SK-N-DZ (cell line): Measurements from ENCODE around the gene M1AP.
"Not testable (repeated sequence)": the region's sequence is repeated elsewhere in the genome, so short reads cannot be mapped to it uniquely, and the experiment has no call there.

Experiments
- DNase-seq: peaks from one replicate; pipeline ENCODE4 v3.0.0-alpha.2; 2015; ENCODE audit warnings: low spot score

M1AP gene

GRCh38 chr2:74653589-74653984 is 5.5 kb upstream of the M1AP start:
- DNase-seq: no peak

GRCh38 chr2:74646834-74647482 is 1.2 kb downstream of the M1AP start:
- no peak for DNase-seq

GRCh38 chr2:74646201-74646600 is 1.9 kb downstream of the M1AP start:
- no peak for DNase-seq

GRCh38 chr2:74645344-74645743 is 2.8 kb downstream of the M1AP start:
- DNase-seq: no peak

GRCh38 chr2:74639550-74639949 is 8.6 kb downstream of the M1AP start:
- no peak for DNase-seq

GRCh38 chr2:74632939-74633312 is 15.2 kb downstream of the M1AP start:
- no peak for DNase-seq

- DNase-seq: no peak
These were observed 15.8 kb downstream of the M1AP start for GRCh38 chr2:74632209-74632938.

GRCh38 chr2:74630454-74630853 is 17.7 kb downstream of the M1AP start:
- DNase-seq: not testable (repeated sequence)

GRCh38 chr2:74628538-74629105 is 19.5 kb downstream of the M1AP start:
- DNase-seq: no peak

- DNase-seq: no peak
These were observed 22.3 kb downstream of the M1AP start for GRCh38 chr2:74625658-74626425.

- DNase-seq: no peak
These were observed 27.5 kb downstream of the M1AP start for GRCh38 chr2:74620671-74621070.

- DNase-seq: no peak
These were observed 28.4 kb downstream of the M1AP start for GRCh38 chr2:74619651-74620297.

- DNase-seq: no peak
These were observed 29.6 kb downstream of the M1AP start for GRCh38 chr2:74618410-74619083.

- no peak for DNase-seq
These were observed 31.0 kb downstream of the M1AP start for GRCh38 chr2:74617122-74617521.

- DNase-seq: no peak
These were observed 41.2 kb downstream of the M1AP start for GRCh38 chr2:74606927-74607326.

GRCh38 chr2:74603282-74604000 is 44.7 kb downstream of the M1AP start:
- no peak for DNase-seq

- no peak for DNase-seq
These were observed 45.4 kb downstream of the M1AP start for GRCh38 chr2:74602586-74603281.

- no peak for DNase-seq
These were observed 48.5 kb downstream of the M1AP start for GRCh38 chr2:74599676-74600075.

- DNase-seq: peak; percentile 87
These were observed 50.7 kb downstream of the M1AP start for GRCh38 chr2:74597410-74597809.

- DNase-seq: no peak
These were observed 51.5 kb downstream of the M1AP start for GRCh38 chr2:74596584-74596983.
